Transverse colon (tissue), 4 donors: ENCODE measurements around the gene EDAR. TPM values are rescaled to one million over a fixed set of nuclear protein-coding genes. Genes with fewer than 3 reads are reported as not detected.
A peak's percentile ranks its signal among the peaks of the same experiment; 100 is the strongest.

Source experiments
- DNase-seq: peaks from one replicate; pipeline ENCODE4 v3.0.0-alpha.2; 2019
- H3K27ac ChIP-seq, 4 donors: fragments of 200-600 bp; sonication (generic); 2 replicates each; pipeline ENCODE4 v1.5.1; 2016 to 2018; ENCODE audit warnings: inconsistent platforms in 4 of 4
- H3K27me3 ChIP-seq: fragments of 200-600 bp; sonication (generic); 2 replicates; pipeline ENCODE4 v1.5.1; 2017; ENCODE audit warnings: inconsistent platforms
- H3K36me3 ChIP-seq, 4 donors: fragments of 200-600 bp; sonication (generic); 2 replicates each; pipeline ENCODE4 v1.5.1; 2017 to 2019; ENCODE audit warnings: inconsistent platforms in 4 of 4
- H3K4me1 ChIP-seq, 4 donors: fragments of 200-600 bp; sonication (generic); 2 replicates each; pipeline ENCODE4 v1.5.1; 2017 to 2020; ENCODE audit warnings: inconsistent platforms in 4 of 4
- H3K4me3 ChIP-seq, 4 donors: fragments of 200-600 bp; sonication (generic); 1 replicate in 1 of 4; 2 replicates in 3 of 4; pipeline versions ENCODE4 v1.5.1 to v1.6.1; 2017 to 2019; ENCODE audit warnings: inconsistent platforms in 4 of 4
- H3K9me3 ChIP-seq, 2 donors: fragments of 200-600 bp; sonication (generic); 2 replicates each; pipeline ENCODE4 v1.5.1; 2017 to 2019; ENCODE audit warnings: inconsistent platforms in 2 of 2
- EP300 ChIP-seq: sonication (generic); formaldehyde crosslinking; IDR thresholded peaks from one replicate; pipeline ENCODE4 v1.6.1; 2017; ENCODE audit warnings: antibody characterized with exemption, low read depth
- POLR2A ChIP-seq: fragments of 450-650 bp; IDR thresholded peaks from one replicate; pipeline ENCODE4 v1.6.1; 2016; ENCODE audit warnings: antibody characterized with exemption, mild to moderate bottlenecking, moderate library complexity
- POLR2AphosphoS5 ChIP-seq, 3 donors: sonication (generic); formaldehyde crosslinking; IDR thresholded peaks; one replicate each; pipeline ENCODE4 v1.6.1; 2016; ENCODE audit warnings: antibody characterized with exemption in 3 of 3
- WGBS, 2 donors: methylation state at CpG; one replicate each; pipeline ENCODE4 v1.1.5; 2018; ENCODE audit warnings: low coverage in 1 of 2; 5-methylcytosine and 5-hydroxymethylcytosine counted together
- in situ Hi-C, 4 donors: fragments of 200-750 bp; cut with MboI; loops; one replicate each; pipeline versions ENCODE4 v1.15.0 to v1.15.1; 2017; ENCODE audit warnings: low sequenced_read_pairs in 3 of 4, low pct_ligation_motif_present in 1 of 4, low pct_unique_long_range_greater_than_20kb in 1 of 4
- intact Hi-C: fragments of 100-400 bp; cut with DNase I; formaldehyde crosslinking; loops from one replicate; pipeline ENCODE4 v1.15.1; 2023; ENCODE audit warnings: low total_unique reads
- total RNA-seq, 4 donors: library from RNA; depleted of rRNA; stranded (reverse); fragments of >200 nt; gene quantifications; one replicate each; pipeline ENCODE4 v1.1.0, GENCODE V29; 2016
- TF ChIP-seq, protein P1 (sequence below), 5 experiments: fragments of 200-600 bp in 3 of 5; fragments of 450-650 bp in 2 of 5; sonication (generic) in 3 of 5; IDR thresholded peaks; 1 replicate in 2 of 5; 2 replicates in 3 of 5; pipeline ENCODE4 v1.5.1; 2016 to 2017; ENCODE audit warnings: antibody characterized with exemption in 5 of 5, inconsistent platforms in 3 of 5, mild to moderate bottlenecking in 2 of 5, moderate library complexity in 1 of 5

EDAR gene
- total RNA-seq, 4 donors from 2014 or later = 0.14 to 0.64 TPM; not detected in 2

DNA sequence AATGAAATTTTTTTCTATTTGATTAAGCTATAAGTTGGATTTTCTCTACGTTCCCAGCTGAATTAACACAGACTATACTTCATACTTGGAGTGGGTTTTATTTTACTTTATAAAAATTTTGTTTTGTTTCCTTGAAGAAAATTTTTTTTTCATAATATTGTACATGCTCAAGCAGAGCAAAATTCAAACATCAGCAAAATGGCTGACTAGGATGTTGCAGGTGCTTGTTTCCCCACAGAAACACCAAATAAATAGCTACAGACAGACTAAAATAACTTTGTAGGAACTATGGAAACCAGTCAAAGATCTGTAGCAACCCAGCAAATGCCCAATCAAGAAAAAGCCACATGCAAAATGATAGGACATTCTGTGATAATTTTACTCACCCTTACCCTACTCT lies 120.1 kb downstream of the EDAR start:
- 80 to 90% methylated on average over 1 of the region's 1 CpG for WGBS, 2 donors
- in situ Hi-C loops (no loop called here), intact Hi-C loops (no loop called here)
- TF ChIP-seq, protein P1, sequence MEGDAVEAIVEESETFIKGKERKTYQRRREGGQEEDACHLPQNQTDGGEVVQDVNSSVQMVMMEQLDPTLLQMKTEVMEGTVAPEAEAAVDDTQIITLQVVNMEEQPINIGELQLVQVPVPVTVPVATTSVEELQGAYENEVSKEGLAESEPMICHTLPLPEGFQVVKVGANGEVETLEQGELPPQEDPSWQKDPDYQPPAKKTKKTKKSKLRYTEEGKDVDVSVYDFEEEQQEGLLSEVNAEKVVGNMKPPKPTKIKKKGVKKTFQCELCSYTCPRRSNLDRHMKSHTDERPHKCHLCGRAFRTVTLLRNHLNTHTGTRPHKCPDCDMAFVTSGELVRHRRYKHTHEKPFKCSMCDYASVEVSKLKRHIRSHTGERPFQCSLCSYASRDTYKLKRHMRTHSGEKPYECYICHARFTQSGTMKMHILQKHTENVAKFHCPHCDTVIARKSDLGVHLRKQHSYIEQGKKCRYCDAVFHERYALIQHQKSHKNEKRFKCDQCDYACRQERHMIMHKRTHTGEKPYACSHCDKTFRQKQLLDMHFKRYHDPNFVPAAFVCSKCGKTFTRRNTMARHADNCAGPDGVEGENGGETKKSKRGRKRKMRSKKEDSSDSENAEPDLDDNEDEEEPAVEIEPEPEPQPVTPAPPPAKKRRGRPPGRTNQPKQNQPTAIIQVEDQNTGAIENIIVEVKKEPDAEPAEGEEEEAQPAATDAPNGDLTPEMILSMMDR (IDR thresholded peaks at IDR 0.05) = no peak
- TF ChIP-seq EP300 (no peak), POLR2AphosphoS5 (IDR thresholded peaks at IDR 0.05) (no peak), POLR2A (no peak)
- no peak overlapping the region for H3K4me3 ChIP-seq
- no peaks in the 10 kb centered on the region for H3K27me3 ChIP-seq
- H3K4me1 ChIP-seq = no peaks in the 10 kb centered on the region
- H3K9me3 ChIP-seq = peaks cover 9 to 12% of the 10 kb centered on the region in 2 donors
- no peaks in the 10 kb centered on the region for H3K36me3 ChIP-seq
- H3K27ac ChIP-seq = no peak overlapping the region
- no peak for DNase-seq

GRCh38 chr2:108866041-108866440 lies 123.0 kb downstream of the EDAR start:
- no peaks in the 10 kb centered on the region for H3K4me1 ChIP-seq
- in situ Hi-C loops (no loop called here), intact Hi-C loops (no loop called here)
- H3K27me3 ChIP-seq = no peaks in the 10 kb centered on the region
- H3K4me3 ChIP-seq = no peak overlapping the region
- H3K9me3 ChIP-seq = peaks cover 9 to 12% of the 10 kb centered on the region in 2 donors
- TF ChIP-seq EP300 = no peak
- DNase-seq = no peak
- H3K36me3 ChIP-seq = no peaks in the 10 kb centered on the region
- no peak overlapping the region for H3K27ac ChIP-seq

DNA sequence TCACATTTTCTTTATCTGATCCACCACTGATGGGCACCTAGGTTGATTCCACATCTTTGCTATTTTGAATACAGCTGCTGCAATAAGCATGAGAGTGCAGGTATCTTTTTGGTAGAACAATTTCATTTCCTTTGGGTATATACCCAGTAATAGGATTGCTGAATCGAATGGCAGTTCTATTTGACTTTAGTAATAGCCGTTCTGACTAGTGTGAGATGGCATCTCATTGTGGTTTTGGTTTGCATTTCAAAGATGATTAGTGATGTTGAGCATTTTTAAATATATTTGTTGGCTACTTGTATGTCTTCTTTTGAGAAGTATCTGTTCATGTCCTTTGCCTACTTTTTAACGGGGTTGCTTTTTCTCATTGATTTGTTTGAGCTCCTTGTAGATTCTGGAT lies 130.1 kb downstream of the EDAR start:
- H3K9me3 ChIP-seq = no peaks in the 10 kb centered on the region
- in situ Hi-C loops (no loop called here), intact Hi-C loops (no loop called here)
- TF ChIP-seq EP300 (no peak), POLR2A (no peak), POLR2AphosphoS5 (IDR thresholded peaks at IDR 0.05) (no peak)
- TF ChIP-seq, protein P1 (IDR thresholded peaks at IDR 0.05) = no peak
- WGBS, 2 donors = 62 to 80% methylated on average over 1 to 3 of the region's 3 CpGs
- no peak for DNase-seq
- no peak overlapping the region for H3K27ac ChIP-seq
- H3K36me3 ChIP-seq = no peaks in the 10 kb centered on the region
- no peak overlapping the region for H3K4me3 ChIP-seq
- no peaks in the 10 kb centered on the region for H3K4me1 ChIP-seq
- no peaks in the 10 kb centered on the region for H3K27me3 ChIP-seq

GRCh38 chr2:108855194-108855593 lies 133.8 kb downstream of the EDAR start:
- Histone ChIP-seq H3K4me3 (no peak overlapping the region), H3K27ac (no peak overlapping the region), H3K9me3 (no peaks in the 10 kb centered on the region), H3K27me3 (no peaks in the 10 kb centered on the region), H3K4me1 (no peaks in the 10 kb centered on the region), H3K36me3 (no peaks in the 10 kb centered on the region)
- DNase-seq = no peak
- in situ Hi-C loops = no loop called here
- TF ChIP-seq, protein P1 (IDR thresholded peaks at IDR 0.05) = peak; percentile 30 to 44 (median 33)
- TF ChIP-seq POLR2AphosphoS5 (IDR thresholded peaks at IDR 0.05) = no peak
- intact Hi-C loops = no loop called here
- 22 to 28% methylated on average over 1 of the region's 1 CpG for WGBS, 2 donors

DNA sequence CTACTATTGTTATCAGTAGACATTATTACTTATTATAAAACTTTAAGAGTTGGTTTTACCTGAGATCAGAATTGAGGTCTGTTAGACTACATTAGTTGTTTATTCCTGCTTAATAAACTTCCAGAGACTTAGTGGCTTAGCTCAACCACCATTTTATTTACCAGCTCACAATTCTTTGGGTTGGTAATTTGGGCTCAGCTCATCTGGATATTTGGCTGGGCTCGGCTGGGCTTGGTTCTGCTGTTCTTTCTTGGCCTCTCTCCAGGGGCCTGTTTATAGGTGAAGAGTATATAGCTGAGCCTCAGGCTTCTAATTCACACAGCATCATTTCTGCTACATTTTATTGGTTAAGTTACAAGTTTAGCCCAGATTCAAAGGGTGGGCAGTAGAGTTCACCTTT lies 134.5 kb downstream of the EDAR start:
- H3K4me3 ChIP-seq = no peak overlapping the region
- no peaks in the 10 kb centered on the region for H3K4me1 ChIP-seq
- no peak for DNase-seq
- H3K9me3 ChIP-seq = no peaks in the 10 kb centered on the region
- no peaks in the 10 kb centered on the region for H3K27me3 ChIP-seq
- 60 to 63% methylated on average over 1 of the region's 1 CpG for WGBS, 2 donors
- intact Hi-C loops (no loop called here), in situ Hi-C loops (no loop called here)
- H3K27ac ChIP-seq = no peak overlapping the region
- no peaks in the 10 kb centered on the region for H3K36me3 ChIP-seq
- TF ChIP-seq POLR2A = no peak
- no peak for TF ChIP-seq EP300
- TF ChIP-seq POLR2AphosphoS5 (IDR thresholded peaks at IDR 0.05) = no peak
